Measurements from ENCODE around the gene C16orf96.

GRCh38 chr16:4557973-4558372, 1.8 kb downstream of the C16orf96 start:
- TF ChIP-seq EZH2 (IDR thresholded peaks at IDR 0.05; ENCODE audit: borderline replicate concordance, low read length) (no peak), CTCF (IDR thresholded peaks at IDR 0.05; ENCODE audit: low read length) (no peak)

Data from OCI-LY1 (cell line).